ENCODE measurements around the gene CRTAC1.

Gene CRTAC1

DNA sequence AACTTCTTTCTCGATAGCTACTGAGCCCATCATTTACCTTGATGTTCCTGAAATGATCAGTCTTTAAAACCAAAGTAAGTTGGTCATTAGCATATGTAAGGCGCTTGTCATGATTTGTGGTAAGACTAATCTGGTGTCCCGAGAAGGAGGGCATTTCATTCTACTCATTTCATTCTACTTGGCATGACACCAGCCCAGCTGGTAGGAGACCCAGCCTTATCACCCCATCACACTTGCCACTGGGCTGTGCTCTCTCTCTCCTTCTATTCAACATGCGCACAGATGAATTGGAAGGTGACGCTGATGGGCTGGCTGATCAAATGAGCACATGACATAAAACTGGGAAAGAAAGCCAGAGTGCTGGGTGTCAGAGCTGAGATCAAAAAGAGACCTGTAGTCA lies 65.7 kb downstream of the CRTAC1 start:
- no peak for DNase-seq

DNA sequence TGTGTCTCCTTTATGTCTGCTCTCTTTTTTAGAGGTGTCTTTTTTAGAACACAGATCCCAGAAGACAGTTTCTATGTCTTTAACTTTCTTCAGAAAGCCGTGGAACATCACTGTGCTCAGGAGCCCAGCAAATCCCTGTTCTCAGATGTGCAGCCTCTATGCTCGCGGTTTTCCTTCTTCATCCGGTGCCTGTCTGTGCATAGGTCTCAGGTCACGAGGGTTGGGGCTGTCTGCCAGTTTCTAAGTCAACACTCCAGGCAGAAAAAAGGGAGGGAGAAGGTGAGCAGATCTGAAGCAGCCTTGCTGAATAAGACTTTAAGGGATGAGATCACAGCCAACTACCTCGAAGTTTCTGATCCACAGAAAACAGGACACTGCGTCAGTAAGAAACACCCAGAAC lies 68.5 kb downstream of the CRTAC1 start:
- DNase-seq: peak; percentile 20

DNA sequence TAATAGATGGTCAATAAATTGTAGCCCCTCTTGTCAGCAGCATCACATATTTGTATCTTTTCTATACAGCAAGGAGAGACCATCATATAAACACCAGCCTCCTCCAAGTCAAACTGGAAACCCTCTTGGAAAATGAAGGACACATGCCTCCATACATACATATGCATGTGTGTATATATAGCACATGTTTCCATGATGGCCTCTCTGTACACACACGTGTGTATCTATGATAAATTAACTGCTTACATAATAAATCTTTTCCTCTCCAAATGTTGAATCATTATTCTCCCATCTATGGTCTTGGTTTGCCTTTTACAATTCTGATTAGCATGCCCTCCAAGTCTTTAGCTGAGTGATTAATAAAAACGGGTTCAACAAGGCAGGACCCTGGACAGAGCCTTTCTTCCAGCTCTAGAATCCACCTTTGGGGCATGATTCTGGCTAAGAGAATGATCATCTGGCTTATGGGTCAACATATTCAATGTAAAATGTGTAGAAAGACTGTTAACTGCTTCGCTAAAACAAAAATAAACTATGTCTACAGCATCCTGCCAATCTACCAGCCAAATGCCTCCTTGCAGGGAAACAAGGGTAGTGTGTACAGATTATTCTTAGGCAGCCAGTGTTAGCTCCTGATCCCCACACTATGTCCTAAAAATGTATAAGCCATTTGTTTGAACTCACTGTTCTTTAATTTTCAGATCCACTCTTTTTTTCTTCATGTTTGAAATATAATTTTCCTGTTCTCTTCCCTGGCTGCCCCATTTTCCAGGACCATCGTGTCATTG lies 70.0 kb downstream of the CRTAC1 start:
- DNase-seq: no peak

DNA sequence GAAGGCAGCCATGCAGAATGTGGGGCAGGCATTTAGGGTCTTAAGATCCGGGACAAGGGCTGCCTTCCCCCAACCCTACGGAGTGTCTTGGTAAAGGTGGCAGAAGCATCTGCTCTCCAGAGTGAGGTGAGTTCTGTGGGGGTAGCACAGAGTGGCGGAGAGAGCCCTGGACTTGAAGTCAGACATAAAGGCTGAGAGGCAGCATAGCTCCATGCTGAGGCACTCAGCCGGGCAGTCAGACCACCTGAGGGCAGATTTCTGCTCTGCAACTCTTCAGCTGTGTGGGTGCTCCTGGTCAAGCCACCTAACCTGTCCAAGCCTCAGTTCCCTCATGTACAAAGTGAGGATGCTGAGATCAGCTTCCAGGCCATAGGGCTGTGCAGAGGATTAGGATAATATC lies 81.0 kb downstream of the CRTAC1 start:
- no peak for DNase-seq

DNA sequence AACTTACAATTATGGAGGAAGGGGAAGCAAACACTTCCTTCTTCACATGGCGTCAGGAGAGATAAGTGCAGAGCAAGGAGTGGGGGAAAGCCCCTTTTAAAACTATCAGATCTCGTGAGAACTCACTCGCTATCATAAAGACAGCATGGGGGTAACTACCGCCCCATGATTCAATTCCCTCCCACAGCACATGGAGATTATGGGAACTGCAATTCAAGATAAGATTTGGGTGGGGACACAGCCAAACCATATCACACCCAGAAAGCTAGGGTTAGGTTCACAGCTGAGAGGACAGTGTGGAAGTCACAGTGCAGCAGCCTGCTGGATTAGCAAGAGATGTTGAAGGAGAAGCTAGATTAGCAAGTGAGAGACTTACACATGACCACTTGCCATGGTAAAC lies 81.6 kb downstream of the CRTAC1 start:
- DNase-seq: no peak

DNA sequence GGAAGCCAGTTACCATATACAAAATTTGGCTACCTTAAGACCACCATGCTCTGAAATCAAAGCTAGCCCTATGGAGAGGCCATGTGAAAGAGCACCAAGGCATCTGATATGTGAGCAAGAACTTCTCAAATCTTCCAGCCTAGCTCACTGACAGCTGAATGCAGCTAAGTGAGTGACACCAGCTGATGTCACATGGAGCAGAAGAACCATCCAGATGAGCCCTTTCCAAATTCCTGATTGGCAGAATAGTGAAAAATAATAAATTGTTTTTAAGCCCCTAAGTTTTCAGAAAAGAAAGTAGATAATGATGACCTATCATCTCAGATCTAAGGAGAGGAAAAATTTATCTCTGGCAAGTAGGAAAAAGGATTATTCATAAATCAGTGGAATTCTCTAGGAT lies 85.6 kb downstream of the CRTAC1 start:
- no peak for DNase-seq

DNA sequence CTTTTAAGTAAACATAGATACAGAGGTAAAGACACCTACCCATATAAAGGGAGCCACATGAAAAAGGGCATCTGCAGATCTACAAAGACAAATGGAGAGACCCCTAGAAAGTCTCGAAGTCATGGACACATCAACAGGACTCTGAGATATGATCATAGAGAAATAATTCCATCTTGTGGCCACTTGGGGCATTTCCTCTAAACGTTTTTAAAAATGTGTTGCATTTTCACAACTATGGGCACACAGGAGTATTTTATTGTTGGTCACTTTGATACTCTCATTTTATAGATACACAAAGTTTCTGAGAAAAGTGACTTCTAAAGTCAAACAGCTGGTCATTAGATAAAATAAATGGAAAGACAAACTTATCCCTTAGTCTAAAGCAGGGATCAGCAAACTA lies 87.1 kb downstream of the CRTAC1 start:
- no peak for DNase-seq

DNA sequence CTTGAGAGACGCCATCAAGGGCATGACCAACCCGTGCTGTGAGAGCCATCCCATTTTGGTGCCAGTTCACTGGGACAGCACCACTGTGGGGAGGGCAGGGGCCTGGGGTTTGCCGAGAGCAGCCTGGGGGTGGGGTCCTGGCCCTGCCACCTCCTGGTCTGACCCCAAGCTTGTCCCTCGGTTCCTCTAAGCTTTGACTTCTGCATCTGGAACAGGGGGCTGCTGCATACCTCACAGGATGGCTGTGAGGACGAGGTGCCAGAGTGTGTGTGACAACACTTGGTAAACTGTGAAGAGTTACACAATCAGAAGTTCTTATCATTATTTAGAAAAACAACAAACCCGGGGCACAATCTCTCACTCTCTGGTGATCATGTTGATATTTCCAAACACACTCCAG lies 89.9 kb downstream of the CRTAC1 start:
- no peak for DNase-seq

DNA sequence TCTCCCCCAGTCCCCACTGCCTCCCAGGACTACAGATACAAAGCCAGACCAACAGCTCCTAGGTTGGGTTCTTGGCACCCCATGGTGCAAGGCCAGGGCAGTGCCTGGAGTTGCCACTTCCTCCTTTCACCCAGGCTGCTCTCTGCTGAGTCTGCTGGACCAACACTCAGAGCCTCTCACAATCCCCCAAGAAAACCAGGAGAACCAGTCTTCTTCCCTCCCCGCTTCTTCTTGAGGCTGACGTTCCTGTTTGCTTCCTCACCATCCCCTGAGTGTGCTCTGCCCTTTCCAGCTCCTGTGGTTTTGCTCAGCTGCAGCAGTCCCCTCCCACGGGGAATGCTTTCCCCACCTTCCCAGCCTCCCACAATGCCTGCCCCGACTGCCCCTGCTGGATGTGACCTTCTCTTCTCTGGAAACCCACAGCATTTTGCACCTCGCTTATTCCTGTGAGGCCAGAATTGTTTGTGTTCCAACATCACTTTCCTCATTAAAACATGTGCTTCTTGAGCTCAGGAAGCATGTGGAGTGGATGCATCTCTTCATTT lies 90.9 kb downstream of the CRTAC1 start:
- no peak for DNase-seq

DNA sequence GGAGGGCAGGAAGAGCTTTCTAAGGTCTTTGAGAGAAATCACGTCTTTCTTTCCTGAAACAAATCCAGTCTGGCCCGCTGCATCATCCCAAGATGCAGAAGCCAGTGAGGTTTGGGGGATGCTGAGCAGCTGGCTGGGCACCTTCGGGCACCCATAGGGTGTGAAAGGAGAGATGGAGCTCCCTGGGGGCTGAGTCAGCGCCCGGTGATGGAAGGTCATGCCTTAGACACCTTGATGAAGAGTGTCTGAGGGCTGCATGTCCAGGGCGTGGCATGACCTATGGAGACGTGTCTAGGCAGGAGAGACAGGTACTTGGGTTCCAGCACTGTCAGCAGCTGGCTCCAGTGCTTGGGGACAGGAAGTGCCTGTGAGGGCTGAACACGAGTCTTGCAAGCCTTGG lies 92.5 kb downstream of the CRTAC1 start:
- DNase-seq: no peak

DNA sequence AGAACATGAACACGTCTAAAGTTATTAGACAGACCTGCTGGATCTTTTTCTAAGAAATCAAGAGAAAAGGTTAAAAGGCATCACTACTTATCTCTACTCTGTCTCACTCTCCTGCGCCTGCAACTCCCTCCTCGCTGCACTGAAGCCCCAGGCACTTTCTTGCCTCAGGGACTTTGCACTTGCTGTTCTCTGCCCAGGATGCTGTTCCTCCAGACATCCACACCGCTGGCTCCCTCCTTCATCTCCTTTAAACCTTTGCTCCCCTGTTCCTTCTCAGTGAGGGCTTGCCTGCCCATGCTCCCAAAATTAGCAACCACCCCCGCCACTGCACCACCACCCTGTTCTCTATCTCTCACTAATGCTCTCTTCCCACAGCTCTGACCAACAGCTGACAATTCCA lies 93.4 kb downstream of the CRTAC1 start:
- no peak for DNase-seq

DNA sequence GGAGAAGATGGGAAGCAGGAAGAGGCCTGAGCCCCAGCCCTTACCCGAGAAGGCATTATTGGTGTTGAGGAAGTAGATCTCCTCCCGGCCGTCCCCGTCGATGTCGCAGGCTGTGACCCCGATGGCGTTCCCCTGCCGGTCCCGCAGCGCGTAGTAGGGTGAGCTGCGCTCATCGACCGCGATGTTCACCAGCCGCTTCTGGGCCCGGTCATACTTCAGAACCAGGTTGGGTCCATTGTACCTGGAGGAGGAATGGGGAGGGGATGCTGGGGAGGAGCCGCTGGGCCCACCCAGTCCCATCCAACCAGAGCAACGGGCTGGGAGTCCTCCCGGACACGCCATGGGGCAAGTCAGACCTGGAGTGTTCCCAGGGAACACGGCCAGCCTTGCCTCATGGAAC lies 94.3 kb downstream of the CRTAC1 start:
- DNase-seq: no peak

DNA sequence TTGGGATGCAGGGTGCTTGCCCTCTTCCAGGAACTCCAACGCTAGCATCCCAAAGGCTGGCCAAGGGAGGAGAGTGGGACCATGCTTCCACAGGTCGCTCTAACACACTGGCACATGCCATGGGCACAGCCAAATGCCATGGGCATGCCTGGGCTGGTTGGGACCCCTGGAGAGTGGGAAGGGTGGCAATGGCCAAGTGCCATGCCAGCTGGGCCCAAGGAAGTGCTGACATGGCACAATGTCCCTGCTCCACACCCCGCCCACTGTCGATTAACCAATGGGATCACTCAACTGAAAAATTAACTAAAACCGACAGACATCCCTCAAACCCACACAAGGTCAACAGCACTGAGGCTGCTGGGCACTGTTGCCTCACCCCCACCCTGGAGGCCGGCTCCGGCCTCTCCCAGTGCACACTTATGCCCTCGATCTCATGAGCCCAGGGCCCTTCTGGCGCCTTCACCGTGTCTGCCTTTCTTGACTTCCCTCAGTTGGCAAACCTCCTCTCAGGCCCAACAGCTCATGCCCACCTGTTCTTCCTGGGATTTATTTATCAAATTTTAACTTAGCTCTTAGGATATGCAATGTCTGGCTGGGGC lies 97.4 kb downstream of the CRTAC1 start:
- DNase-seq: no peak

DNA sequence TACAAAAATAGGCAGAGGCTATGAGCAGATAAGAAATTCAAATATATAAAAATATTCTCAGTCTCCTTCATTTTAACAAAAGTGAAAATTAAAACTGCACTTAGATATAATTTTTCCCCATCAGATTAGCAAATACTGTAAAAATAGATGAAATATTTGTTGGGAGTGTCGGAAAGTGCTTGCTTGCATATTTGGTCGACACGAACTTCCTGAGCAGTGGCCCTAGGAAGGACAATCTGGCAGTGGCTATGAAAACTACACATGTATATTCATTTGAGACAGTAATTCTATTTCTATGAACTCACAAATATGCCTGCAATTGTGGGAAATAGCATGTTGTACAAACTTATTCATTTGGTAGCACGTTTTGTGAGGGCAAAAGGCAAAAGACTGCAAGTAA lies 99.4 kb downstream of the CRTAC1 start:
- DNase-seq: no peak

DNA sequence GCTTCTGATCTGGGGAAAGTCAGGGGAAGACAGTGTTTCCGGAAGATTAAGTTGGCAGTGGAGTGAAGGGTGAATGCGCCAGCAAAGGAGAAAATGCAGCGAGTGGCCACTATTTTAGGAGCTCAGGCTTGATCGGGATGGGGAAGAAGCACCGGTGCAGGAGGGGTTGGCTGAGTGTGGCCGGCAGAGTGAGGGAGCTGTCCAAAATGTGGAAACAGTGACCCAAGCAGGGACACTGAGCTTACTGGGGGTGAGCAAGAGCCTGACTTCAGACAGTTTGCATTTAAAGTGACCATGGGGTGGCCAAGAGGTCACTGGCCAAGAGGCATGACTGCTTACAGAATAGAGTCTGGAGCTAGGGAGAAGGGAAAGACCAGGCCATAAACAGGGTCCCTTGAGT lies 101.5 kb downstream of the CRTAC1 start:
- no peak for DNase-seq

DNA sequence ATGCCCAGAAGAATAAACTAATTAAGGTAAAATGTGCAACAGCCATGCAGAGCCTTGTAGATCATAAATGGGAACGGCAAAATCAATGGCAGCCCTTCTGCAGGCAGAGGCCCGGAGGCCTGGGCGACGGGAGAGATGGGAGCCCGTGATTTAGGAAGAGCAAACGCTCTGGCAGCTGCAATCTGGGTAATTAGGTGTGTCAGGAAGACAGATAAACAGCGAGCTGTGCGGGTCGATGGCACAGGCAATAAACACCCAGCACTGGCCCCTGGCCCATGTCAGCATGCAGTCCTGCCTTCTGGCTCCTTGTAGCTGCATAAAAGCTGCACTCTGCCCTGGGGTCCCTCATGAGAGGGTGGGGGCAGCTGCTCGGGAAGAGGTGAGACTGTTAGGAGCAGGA lies 102.8 kb downstream of the CRTAC1 start:
- DNase-seq: no peak

DNA sequence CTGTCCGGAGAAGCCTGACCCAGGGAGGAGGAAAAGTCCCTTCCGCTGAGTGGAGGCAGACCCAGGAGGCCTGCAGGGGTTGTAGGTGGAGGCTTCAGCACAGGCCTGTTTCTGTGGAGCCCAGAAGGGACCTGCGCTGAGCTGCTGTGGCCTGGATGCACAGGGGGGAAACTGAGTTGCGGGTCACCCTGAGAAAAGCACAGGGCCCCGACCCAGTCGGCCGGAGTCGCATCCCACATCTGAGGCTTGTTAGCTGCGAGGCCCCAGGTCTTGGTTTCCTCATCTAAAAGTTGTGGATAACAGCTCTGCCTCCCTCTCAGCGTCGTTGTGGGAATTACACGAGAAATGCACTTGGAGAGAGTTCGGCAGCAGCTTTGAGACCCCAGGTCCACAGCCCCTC lies 104.4 kb downstream of the CRTAC1 start:
- DNase-seq: no peak

DNA sequence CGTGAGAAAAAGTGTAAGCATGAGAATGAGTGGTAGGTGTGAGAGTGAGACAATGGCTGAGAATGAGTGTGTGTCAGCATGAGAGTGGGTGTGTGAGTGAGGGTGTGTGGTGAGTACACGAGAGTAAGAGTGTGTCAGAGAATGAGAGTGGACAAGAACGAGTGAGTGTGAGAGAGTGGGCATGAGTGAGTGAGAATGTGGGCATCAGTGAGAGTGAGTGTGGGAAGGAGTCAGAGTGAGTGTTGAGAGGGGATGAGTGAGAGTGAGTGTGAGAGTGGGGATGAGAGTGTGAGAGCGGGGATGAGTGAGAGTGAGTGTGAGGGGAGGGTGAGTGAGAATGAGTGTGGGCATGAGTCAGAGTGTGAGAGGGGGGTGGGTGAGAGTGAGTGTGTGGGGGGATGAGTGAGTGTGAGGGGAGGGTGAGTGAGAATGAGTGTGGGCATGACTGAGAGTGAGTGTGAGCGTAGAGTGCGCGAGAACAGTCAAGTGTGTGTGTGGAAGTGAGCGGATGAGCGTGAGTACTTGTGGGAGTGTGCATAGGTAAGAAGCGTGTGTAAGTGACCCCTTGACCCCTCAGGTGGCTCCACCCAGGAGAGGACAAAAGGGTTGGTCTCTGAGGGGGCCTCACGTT lies 105.0 kb downstream of the CRTAC1 start:
- no peak for DNase-seq

DNA sequence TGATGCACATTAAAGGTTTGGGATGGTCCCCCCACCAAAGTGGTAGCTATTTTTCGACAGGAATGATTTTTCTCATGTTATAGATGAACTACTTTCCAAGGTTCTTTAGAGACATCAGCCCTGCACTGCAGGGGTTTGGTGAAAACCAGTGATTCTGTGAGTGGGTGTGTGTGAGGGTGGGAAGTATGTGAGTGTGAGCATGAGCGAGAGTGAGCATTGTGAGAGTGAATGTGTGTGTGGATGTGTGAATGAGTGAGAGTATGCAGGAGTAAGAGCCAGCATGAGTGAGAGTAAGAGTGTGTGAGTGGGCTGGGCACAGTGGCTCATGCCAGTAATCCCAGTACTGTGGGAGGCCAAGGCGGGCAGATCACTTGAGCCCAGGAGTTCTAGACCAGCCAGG lies 105.7 kb downstream of the CRTAC1 start:
- DNase-seq: no peak

DNA sequence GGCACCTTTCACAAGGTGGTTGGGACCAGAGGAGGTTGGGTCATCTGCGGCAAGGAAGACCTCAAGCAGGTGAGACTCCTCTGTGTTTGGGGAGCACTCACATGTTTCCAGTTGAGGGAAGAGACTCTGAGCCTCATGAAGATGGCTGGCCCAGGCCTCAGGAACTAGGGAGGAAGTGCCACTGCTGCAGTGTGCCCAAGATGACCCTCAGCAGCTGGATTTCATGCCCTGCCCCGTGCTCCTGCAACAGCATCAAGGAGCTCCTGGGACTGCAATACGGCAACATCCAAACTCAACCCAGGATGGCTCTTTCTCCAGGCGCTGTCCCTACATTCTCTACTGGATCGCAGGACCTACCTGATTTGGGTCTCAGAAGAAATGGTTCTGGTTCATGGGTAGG lies 106.9 kb downstream of the CRTAC1 start:
- no peak for DNase-seq

DNA sequence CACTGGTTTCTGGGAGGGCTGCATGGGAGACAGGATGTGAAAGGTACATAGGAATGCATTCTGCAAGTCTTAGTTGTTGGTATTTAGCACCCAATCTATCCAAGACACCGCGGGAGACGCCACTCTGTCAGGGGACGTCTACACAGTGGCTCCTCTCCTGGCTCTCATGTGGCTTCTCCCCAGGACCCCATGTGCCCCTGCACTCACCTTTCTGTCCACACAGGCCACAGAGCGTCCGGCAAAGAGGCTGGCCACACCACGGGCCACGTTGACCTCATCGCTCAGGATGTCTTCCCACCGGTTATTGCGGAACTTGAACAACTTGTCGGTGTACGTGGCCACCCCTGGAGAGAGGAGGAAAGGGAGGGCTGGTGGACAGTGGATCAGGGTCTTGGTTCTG lies 107.4 kb downstream of the CRTAC1 start:
- no peak for DNase-seq

DNA sequence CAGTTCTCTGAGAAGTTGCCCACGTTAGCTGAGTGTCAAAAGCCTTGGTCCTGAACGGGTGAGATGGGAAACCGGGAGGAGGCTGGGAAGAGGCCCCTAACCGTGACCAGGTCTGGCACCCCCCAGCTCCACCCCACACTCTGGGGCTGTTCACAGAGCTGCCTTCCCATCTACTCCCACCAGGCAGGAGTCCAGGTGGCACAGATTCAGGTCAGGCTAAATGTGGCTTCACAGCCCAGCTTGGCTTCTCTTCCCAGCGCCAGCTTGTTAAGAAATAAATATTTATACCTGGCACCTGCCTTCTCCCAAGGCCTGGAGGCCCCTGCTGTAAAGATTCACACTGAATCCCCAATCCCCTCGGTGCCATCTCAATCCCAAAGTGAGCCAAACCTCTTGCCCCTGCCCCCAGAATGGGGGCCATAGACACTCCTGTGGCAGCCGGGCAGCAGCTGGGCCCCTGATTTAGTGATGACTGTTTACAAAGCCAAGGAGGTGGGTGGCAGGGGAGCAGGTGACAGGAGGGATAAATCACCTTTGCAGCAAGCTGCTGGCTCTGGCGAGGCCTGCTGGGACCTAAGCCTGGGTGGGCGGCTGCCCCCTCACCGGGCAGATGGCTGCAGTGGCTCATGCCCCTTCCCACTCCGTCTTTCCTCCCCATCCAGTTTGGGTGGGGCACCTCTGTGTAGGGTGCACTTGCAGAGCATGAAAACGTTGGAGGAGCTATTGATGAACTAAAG lies 108.2 kb downstream of the CRTAC1 start:
- DNase-seq: no peak

DNA sequence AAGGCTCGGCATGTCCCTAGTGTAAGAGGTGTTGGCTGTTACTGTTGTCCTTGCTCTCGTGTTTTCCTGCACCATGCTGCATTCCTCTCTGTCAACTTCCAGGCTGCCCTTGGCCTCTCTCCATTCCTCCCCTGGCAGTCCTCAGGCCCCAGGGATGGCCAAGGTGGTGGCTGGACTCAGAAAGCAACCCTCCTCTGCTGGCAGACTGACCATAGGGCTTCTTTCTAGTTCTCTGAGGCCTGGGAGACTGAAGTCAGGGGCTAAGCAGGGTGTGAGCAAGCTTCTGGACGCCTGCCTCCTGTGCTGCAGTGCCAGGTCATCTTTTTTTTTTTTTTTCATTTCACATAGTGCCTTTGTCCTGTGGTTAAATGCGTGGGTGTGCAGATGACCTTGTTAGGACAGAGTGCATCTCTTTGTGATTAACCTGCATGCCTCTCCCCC lies 108.8 kb downstream of the CRTAC1 start:
- no peak for DNase-seq

DNA sequence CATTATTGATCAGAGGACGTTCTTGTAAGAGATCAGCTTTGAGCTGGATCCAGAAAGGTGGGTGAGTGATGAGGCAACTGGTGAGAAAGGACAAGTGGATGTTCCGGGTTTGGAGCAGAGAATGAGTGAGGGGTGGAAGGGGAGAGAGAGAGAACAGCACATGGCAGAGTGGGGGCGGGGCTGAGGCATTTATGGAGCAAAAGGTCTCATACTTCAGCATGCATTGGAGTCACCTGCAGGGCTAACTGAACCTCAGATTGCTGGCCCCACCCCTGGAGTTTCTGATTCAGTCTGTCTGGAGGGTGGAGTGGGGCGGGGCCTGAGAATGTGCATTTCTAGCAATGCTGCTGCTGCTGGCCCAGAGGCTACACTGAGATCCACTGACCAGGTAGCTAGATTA lies 109.6 kb downstream of the CRTAC1 start:
- DNase-seq: no peak

Data from DMS153 (cell line).